ENCODE results near the gene CTR9.

The CTR9 gene

GRCh38 chr11:10743354-10744000 is 7.6 kb upstream of the CTR9 start:
- peak; percentile 33 for DNase-seq

GRCh38 chr11:10744206-10744605 is 6.8 kb upstream of the CTR9 start:
- no peak for DNase-seq

GRCh38 chr11:10746871-10747270 is 4.2 kb upstream of the CTR9 start:
- DNase-seq: no peak

- DNase-seq: no peak
Observed at GRCh38 chr11:10747733-10748132, 3.3 kb upstream of the CTR9 start.

GRCh38 chr11:10749476-10749875 is 1.6 kb upstream of the CTR9 start:
- DNase-seq: no peak

- no peak for DNase-seq
Observed at GRCh38 chr11:10751581-10751940, 515 bp downstream of the CTR9 start.

GRCh38 chr11:10752061-10752460 is 1.0 kb downstream of the CTR9 start:
- DNase-seq: no peak

GRCh38 chr11:10752486-10752885 is 1.4 kb downstream of the CTR9 start:
- DNase-seq: no peak

GRCh38 chr11:10758957-10759356 is 7.9 kb downstream of the CTR9 start:
- DNase-seq: peak; percentile 41

GRCh38 chr11:10761085-10761698 is 10.1 kb downstream of the CTR9 start:
- no peak for DNase-seq

GRCh38 chr11:10762185-10762584 is 11.1 kb downstream of the CTR9 start:
- peak; percentile 74 for DNase-seq

- no peak for DNase-seq
Observed at GRCh38 chr11:10762913-10763421, 11.9 kb downstream of the CTR9 start.

GRCh38 chr11:10763766-10764165 is 12.7 kb downstream of the CTR9 start:
- no peak for DNase-seq

GRCh38 chr11:10764412-10764811 is 13.4 kb downstream of the CTR9 start:
- DNase-seq: no peak

GRCh38 chr11:10770626-10771254 is 19.7 kb downstream of the CTR9 start:
- peak; percentile 27 for DNase-seq

GRCh38 chr11:10771457-10771856 is 20.4 kb downstream of the CTR9 start:
- no peak for DNase-seq

GRCh38 chr11:10774811-10775210 is 23.8 kb downstream of the CTR9 start:
- DNase-seq: no peak

- DNase-seq: peak; percentile 39
Observed at GRCh38 chr11:10777393-10777793, 26.3 kb downstream of the CTR9 start.

- DNase-seq: peak; percentile 86
Observed at GRCh38 chr11:10777806-10778205, 26.8 kb downstream of the CTR9 start.

- DNase-seq: no peak
Observed at GRCh38 chr11:10778217-10778970, 27.3 kb downstream of the CTR9 start.

GRCh38 chr11:10779086-10779485 is 28.0 kb downstream of the CTR9 start:
- no peak for DNase-seq

GRCh38 chr11:10780040-10780439 is 29.0 kb downstream of the CTR9 start:
- DNase-seq: no peak
